CD8-positive, alpha-beta memory T cell (primary cell): Measurements from ENCODE around the gene EIF5A. TPM values are rescaled to one million over a fixed set of nuclear protein-coding genes. Genes with fewer than 3 reads are reported as not detected.

Source experiments
- CTCF ChIA-PET: fragments of 350-600 bp; sonication (Branson Sonifier 250); formaldehyde crosslinking; loops from one replicate; lab custom pipeline; 2021; ENCODE audit warnings: antibody characterized with exemption; lab: Charles Lee
- POLR2A ChIA-PET: fragments of 350-600 bp; sonication (Branson Sonifier 250); formaldehyde crosslinking; loops from one replicate; lab custom pipeline; 2021; ENCODE audit warnings: antibody characterized with exemption; lab: Charles Lee
- DNase-seq, 5 donors: peaks; one replicate each; pipeline versions ENCODE4 v3.0.0 to v3.0.0-alpha.2; 2020 to 2022; ENCODE audit warnings: mixed read lengths in 1 of 5
- H3K27ac ChIP-seq: one replicate; pipeline ENCODE4 v1.7.0; 2013; ENCODE audit warnings: low read depth, mild to moderate bottlenecking, low read length, moderate library complexity
- H3K27me3 ChIP-seq: 2 replicates; pipeline ENCODE4 v1.7.0; 2013; ENCODE audit warnings: low read length, mild to moderate bottlenecking; ENCODE audit not compliant: insufficient read depth, poor library complexity, severe bottlenecking
- H3K36me3 ChIP-seq: 2 replicates; pipeline ENCODE4 v1.7.0; 2013; ENCODE audit warnings: mild to moderate bottlenecking, low read length, moderate library complexity; ENCODE audit not compliant: insufficient read depth
- H3K4me1 ChIP-seq: 2 replicates; pipeline ENCODE4 v1.7.0; 2013; ENCODE audit warnings: mild to moderate bottlenecking, low read length, moderate library complexity; ENCODE audit not compliant: insufficient read depth
- H3K4me3 ChIP-seq: 2 replicates; pipeline ENCODE4 v1.7.0; 2013; ENCODE audit warnings: mild to moderate bottlenecking, low read length
- H3K9me3 ChIP-seq: 2 replicates; pipeline ENCODE4 v1.7.0; 2013; ENCODE audit warnings: mild to moderate bottlenecking, low read length
- H3K27ac Mint-ChIP-seq, 8 donors: one replicate each; pipeline ENCODE4 v1.8.0; 2020 to 2021; ENCODE audit warnings: mixed read lengths in 8 of 8, mild to moderate bottlenecking in 6 of 8, inconsistent platforms in 3 of 8, moderate library complexity in 3 of 8
- H3K27me3 Mint-ChIP-seq, 2 donors: one replicate each; pipeline ENCODE4 v1.8.0; 2020 to 2021; ENCODE audit warnings: mixed read lengths in 2 of 2, mild to moderate bottlenecking in 1 of 2, moderate library complexity in 1 of 2
- H3K36me3 Mint-ChIP-seq, 3 donors: one replicate each; pipeline ENCODE4 v1.8.0; 2020 to 2021; ENCODE audit warnings: mixed read lengths in 3 of 3, inconsistent platforms in 1 of 3, mild to moderate bottlenecking in 1 of 3
- H3K4me1 Mint-ChIP-seq, 3 donors: one replicate each; pipeline ENCODE4 v1.8.0; 2020 to 2021; ENCODE audit warnings: mixed read lengths in 3 of 3, inconsistent platforms in 1 of 3, mild to moderate bottlenecking in 1 of 3
- H3K4me3 Mint-ChIP-seq, 7 donors: one replicate each; pipeline ENCODE4 v1.8.0; 2020 to 2021; ENCODE audit warnings: mixed read lengths in 7 of 7, mild to moderate bottlenecking in 6 of 7, moderate library complexity in 4 of 7, inconsistent platforms in 2 of 7
- H3K9me3 Mint-ChIP-seq, 5 donors: one replicate each; pipeline ENCODE4 v1.8.0; 2020 to 2022; ENCODE audit warnings: mixed read lengths in 5 of 5, mild to moderate bottlenecking in 3 of 5, moderate library complexity in 2 of 5, inconsistent platforms in 1 of 5
- polyA plus RNA-seq: library from polyadenylated mRNA; unstranded; fragments of 300-500 nt; fragmentation: Illumina TruSeq; gene quantifications from one replicate; pipeline ENCODE4 v1.2.3, GENCODE V29; 2021
- total RNA-seq, 2 experiments: library from RNA; stranded (reverse); gene quantifications; one replicate each; pipeline ENCODE4 v1.2.3, GENCODE V29; 2021

Gene EIF5A
- total and polyA plus RNA-seq, 3 experiments from 2014 or later: 230 to 1,595 (median 1,533) TPM

DNA sequence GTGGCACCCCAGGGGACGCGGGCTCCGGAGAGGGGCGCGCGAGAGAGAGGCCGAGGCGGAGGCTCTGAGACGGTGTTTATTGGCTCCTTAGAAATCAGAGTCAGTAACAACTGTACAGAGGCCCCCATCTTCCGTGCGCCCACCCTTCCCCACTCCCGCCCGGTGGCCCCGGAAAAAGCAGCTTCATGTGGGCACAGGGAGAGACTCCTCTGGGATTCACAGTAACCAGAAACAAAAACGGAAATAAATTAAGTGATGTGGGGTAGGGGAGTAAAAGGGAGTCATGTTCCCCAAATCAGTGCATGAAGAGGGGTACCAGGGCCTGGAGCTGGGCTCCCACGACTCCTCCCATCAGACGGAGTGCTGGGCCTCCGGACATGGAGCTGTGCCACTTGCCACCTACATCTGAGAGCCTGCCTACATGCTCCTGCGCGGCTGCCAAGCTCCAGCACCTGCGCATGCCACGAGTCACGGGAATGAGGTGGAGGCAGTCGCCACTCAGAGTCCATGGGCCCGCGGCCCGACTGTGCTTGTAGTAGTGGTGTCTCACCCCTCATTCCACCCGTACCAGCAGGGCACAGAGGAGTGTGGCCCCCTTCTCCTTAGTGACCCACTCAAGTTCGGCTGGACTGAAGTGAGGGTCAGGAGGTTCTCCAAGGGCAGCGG lies 8.3 kb downstream of the EIF5A start:
- Mint-ChIP-seq H3K27ac (peak overlapping the region; percentile 92 to 97 (median 94)), H3K27me3 (peaks cover 0 to 8% of the 10 kb centered on the region in 2 donors), H3K9me3 (no peaks in the 10 kb centered on the region), H3K4me1 (peaks cover 36 to 50% (median 41%) of the 10 kb centered on the region in 3 donors), H3K36me3 (peaks cover 7 to 82% (median 9%) of the 10 kb centered on the region in 3 donors), H3K4me3 (peak overlapping the region; percentile 87 to 96 (median 92))
- Histone ChIP-seq H3K27me3 (no peaks in the 10 kb centered on the region), H3K4me1 (peaks cover 41% of the 10 kb centered on the region), H3K4me3 (peak overlapping the region; percentile 66), H3K27ac (peak overlapping the region; percentile 76), H3K36me3 (peaks cover 37% of the 10 kb centered on the region), H3K9me3 (no peaks in the 10 kb centered on the region)
- DNase-seq: no peak
- POLR2A ChIA-PET: interaction anchor here (0.7 to 3.8 kb wide), 4 partner anchors 11 to 164 kb away, joined by 3 to 17 read pairs (median 8); partner anchors contain the start of genes ACAP1 and ZBTB4
- CTCF ChIA-PET: interaction anchor here (1.4 kb wide), 2 partner anchors 9 to 19 kb away, joined by 5 read pairs; no protein-coding TSS in a partner anchor

DNA sequence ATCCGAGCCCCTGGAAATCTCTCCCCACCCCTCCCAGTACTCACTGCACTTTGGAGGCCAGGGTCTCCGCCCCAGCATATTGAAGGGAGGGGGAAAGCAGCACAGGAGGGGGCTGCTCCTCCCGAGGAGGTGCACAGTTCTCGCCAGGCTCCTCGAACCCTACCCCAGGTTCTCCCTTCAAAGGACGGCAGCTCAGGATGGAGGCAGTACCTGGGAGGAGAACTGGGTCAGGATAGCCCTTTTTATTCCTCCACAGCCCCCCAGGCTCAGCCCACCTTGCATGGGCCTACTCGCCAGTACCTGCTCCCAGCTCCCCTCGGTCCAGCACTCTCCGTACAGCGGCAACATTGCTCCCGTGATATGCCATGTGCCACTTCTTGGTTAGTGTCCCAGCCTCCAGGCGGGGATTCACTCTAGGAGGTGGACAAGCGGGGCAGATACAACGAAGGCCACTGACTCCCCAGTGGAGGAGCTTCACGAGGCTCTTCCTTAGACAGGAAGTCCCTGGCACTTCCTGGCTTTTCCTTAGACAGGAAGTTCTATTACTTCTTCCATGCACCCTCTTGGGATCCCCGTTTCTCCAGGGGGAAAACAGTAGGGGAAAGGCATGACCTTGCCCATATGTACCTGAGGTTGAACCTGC lies 9.9 kb downstream of the EIF5A start:
- no peak overlapping the region for H3K27ac ChIP-seq
- H3K9me3 ChIP-seq: no peaks in the 10 kb centered on the region
- peaks cover 25 to 38% (median 31%) of the 10 kb centered on the region in 3 donors for H3K4me1 Mint-ChIP-seq
- POLR2A ChIA-PET: interaction anchor here (0.7 to 3.8 kb wide), 2 partner anchors 19 kb away, joined by 4 to 17 read pairs; partner anchors contain the start of gene ACAP1
- no peaks in the 10 kb centered on the region for H3K9me3 Mint-ChIP-seq
- H3K27ac Mint-ChIP-seq: peak overlapping the region in 5 of 8 donors; percentile 21 to 83 (median 66)
- peaks cover 39% of the 10 kb centered on the region for H3K36me3 ChIP-seq
- H3K4me3 ChIP-seq: no peak overlapping the region
- H3K27me3 Mint-ChIP-seq: peaks cover 0 to 8% of the 10 kb centered on the region in 2 donors
- peak overlapping the region in 6 of 7 donors; percentile 36 to 86 (median 50) for H3K4me3 Mint-ChIP-seq
- CTCF ChIA-PET: interaction anchor here (1.0 to 1.4 kb wide), 3 partner anchors 12 to 38 kb away, joined by 3 to 4 read pairs (median 4); partner anchors contain the start of gene TMEM95
- DNase-seq: no peak
- H3K36me3 Mint-ChIP-seq: peaks cover 0 to 82% (median 13%) of the 10 kb centered on the region in 3 donors
- H3K27me3 ChIP-seq: no peaks in the 10 kb centered on the region
- peaks cover 31% of the 10 kb centered on the region for H3K4me1 ChIP-seq

DNA sequence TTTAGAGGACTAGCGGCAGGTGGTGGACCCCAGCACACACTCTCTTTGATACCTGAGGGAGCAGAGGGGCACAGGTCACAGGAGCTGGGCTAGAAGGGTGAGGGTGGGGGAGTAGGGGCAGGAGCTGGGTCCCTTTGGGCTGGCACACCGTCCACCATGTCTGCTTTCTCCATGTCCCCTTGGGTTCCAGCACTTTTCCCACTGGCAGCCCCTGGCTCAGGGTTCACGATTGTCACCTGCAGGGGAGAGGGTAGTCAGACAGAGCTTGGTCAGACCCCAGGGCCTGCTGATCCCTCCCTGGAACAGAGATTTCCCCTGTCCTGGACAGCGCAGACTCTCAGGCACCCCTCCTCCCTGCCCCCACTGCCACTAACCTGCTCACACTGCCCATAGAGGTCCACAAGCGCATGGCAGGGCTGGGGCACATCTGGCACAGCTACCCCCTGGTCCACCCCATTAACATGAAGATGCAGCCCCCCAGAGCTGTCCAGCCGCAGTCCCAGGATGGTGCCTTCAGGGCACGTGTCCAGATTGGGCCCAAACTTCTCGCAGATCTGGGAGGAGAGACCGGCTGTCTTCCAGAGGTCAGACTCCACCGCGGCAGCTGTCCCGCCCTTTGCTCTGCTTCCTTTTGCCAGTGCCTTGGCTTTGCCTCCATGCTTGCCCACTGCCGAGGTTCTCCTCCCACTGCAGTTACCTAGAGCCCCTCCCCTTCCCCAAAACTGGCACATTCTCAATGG lies 10.9 kb downstream of the EIF5A start:
- POLR2A ChIA-PET: no interaction called here
- CTCF ChIA-PET: interaction anchor here (1.0 to 1.4 kb wide), 3 partner anchors 13 to 37 kb away, joined by 3 to 4 read pairs (median 4); partner anchors contain the start of gene TMEM95
- H3K36me3 ChIP-seq: peaks cover 39% of the 10 kb centered on the region

DNA sequence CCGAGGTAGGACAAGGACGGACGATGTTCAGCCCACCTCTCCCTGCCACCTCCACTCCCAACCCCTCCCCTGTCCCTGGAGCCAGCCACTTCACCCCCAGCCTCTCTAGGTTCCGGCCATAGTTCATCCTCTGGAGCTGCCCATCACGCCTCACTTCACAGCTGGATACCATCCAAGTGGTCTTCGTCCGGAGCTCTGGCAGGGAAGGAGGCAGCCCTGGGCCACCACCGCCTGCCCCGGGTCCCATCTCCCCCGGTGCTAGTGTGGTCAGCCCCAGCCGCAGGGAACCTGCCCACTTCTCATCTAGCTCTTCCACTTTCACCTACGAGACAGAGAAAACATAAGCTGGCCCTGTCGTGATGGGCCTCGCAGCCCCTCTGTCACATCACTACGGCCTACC lies 14.0 kb downstream of the EIF5A start:
- Histone ChIP-seq H3K27me3 (no peaks in the 10 kb centered on the region), H3K36me3 (peaks cover 36% of the 10 kb centered on the region), H3K4me3 (no peak overlapping the region), H3K4me1 (peaks cover 13% of the 10 kb centered on the region), H3K9me3 (no peaks in the 10 kb centered on the region), H3K27ac (no peak overlapping the region)
- H3K9me3 Mint-ChIP-seq: no peaks in the 10 kb centered on the region
- peaks cover 0 to 83% (median 11%) of the 10 kb centered on the region in 3 donors for H3K36me3 Mint-ChIP-seq
- ChIA-PET CTCF (interaction anchor here (1.2 to 9.8 kb wide), 3 partner anchors 9 to 34 kb away, joined by 4 to 85 read pairs (median 5); partner anchors contain the start of gene ACAP1), POLR2A (no interaction called here)
- H3K27ac Mint-ChIP-seq: peak overlapping the region in 1 of 8 donors; percentile 27
- no peaks in the 10 kb centered on the region for H3K27me3 Mint-ChIP-seq
- DNase-seq: no peak
- peak overlapping the region in 1 of 7 donors; percentile 42 for H3K4me3 Mint-ChIP-seq
- peaks cover 4 to 9% (median 6%) of the 10 kb centered on the region in 3 donors for H3K4me1 Mint-ChIP-seq

More for the DNA sequence above, 10.9 kb downstream of the EIF5A start:
- Histone ChIP-seq H3K4me1 (peaks cover 21% of the 10 kb centered on the region), H3K9me3 (no peaks in the 10 kb centered on the region), H3K27ac (no peak overlapping the region), H3K4me3 (no peak overlapping the region), H3K27me3 (no peaks in the 10 kb centered on the region)
- Mint-ChIP-seq H3K27me3 (peaks cover 0 to 2% of the 10 kb centered on the region in 2 donors), H3K36me3 (peaks cover 0 to 82% (median 11%) of the 10 kb centered on the region in 3 donors), H3K4me1 (peaks cover 15 to 28% (median 21%) of the 10 kb centered on the region in 3 donors), H3K4me3 (peak overlapping the region in 3 of 7 donors; percentile 34 to 86 (median 80)), H3K9me3 (no peaks in the 10 kb centered on the region), H3K27ac (peak overlapping the region in 4 of 8 donors; percentile 42 to 91 (median 65))
- no peak for DNase-seq

DNA sequence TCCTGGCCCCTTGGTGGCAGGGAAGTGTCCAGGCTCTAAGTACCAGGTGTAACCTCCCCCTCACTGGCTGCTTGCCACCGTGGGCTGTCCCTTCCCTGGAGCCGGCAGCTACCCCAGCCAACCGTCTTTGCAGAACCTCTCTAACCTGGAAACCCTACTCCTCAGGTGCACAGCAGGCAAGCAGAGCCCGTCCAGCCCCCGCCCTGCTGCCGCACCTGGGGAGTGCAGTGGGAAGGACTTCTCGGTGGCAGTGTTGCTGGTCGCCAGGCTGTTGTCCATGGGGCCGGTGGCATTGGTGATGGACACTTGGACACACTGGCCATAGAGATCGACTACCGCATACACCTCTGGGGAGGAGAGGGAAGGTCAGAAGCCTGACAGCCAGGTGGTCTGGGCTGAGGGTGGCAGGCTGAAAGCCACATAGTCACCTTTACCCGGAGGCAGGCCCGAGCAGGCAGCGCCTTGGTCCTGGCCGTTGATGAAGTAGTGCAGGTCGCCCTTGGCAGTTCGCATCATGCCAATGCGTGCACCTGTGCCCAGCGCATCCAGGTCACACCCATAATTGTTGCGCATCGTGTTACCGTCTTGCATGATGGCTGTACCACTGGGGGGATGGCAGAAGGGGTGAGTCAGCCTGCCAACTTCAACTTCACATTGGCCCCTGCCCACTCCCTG lies 15.2 kb downstream of the EIF5A start:
- CTCF ChIA-PET: interaction anchor here (1.0 to 9.8 kb wide), 4 partner anchors 8 to 42 kb away, joined by 3 to 85 read pairs (median 6); partner anchors contain the start of gene ACAP1
- H3K9me3 Mint-ChIP-seq: no peaks in the 10 kb centered on the region
- no peak overlapping the region for H3K4me3 Mint-ChIP-seq
- POLR2A ChIA-PET: interaction anchor here (0.5 kb wide), 1 partner anchor 296 kb away, joined by 3 read pairs; no protein-coding TSS in a partner anchor
- no peak overlapping the region for H3K27ac Mint-ChIP-seq
- no peaks in the 10 kb centered on the region for H3K9me3 ChIP-seq
- H3K4me1 ChIP-seq: peaks cover 13% of the 10 kb centered on the region
- H3K27me3 ChIP-seq: no peaks in the 10 kb centered on the region
- peaks cover 0 to 83% (median 8%) of the 10 kb centered on the region in 3 donors for H3K36me3 Mint-ChIP-seq
- no peaks in the 10 kb centered on the region for H3K27me3 Mint-ChIP-seq
- no peak for DNase-seq
- peaks cover 4 to 15% (median 6%) of the 10 kb centered on the region in 3 donors for H3K4me1 Mint-ChIP-seq
- H3K27ac ChIP-seq: no peak overlapping the region
- no peak overlapping the region for H3K4me3 ChIP-seq
- H3K36me3 ChIP-seq: peaks cover 36% of the 10 kb centered on the region

DNA sequence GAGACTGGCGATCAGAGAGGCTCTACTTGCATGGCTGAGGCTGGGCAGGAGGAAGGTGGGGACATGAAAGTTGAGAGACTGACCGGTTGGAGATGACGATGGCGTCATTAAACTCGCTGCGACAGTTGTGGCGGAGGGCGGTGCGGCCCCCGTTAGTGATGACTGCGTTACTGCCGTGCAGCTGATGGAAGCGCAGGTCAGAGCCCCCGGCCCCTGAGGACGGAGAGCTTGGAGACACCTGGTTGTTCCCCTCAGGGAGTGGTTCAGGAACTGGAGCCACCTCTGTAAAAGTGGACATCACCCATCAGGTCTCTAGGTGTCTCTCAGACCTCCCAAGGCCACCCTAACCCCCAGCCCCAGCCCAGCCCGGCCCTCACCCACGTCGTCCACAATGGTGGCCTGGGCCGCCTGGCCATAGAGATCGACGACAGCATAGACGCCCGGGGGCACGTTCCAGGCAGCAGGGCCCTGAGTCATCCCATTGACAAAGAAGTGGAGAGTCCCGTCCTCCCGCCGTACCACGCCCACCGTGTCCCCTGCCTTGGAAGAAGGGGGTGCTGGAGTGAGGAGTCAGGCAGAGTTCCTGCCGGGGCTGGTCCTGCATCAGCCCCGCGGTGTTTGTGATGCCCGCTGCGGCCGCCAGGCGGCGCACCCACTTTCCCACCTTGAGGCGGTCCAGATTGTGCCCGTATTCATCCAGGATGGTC lies 16.5 kb downstream of the EIF5A start:
- Histone ChIP-seq H3K36me3 (peaks cover 36% of the 10 kb centered on the region), H3K9me3 (no peaks in the 10 kb centered on the region), H3K4me3 (no peak overlapping the region), H3K4me1 (peaks cover 23% of the 10 kb centered on the region), H3K27me3 (no peaks in the 10 kb centered on the region), H3K27ac (no peak overlapping the region)
- POLR2A ChIA-PET: interaction anchor here (1.0 to 1.6 kb wide), 4 partner anchors 11 to 14 kb away, joined by 3 to 7 read pairs (median 4); partner anchors contain the start of gene ACAP1
- CTCF ChIA-PET: interaction anchor here (0.5 to 9.8 kb wide), 9 partner anchors 9 to 48 kb away, joined by 3 to 85 read pairs (median 5); partner anchors contain the start of genes ACAP1 and GPS2
- Mint-ChIP-seq H3K27ac (peak overlapping the region in 4 of 8 donors; percentile 11 to 80 (median 39)), H3K36me3 (peaks cover 0 to 74% (median 5%) of the 10 kb centered on the region in 3 donors), H3K4me1 (peaks cover 16 to 27% (median 16%) of the 10 kb centered on the region in 3 donors), H3K9me3 (no peaks in the 10 kb centered on the region), H3K27me3 (no peaks in the 10 kb centered on the region), H3K4me3 (peak overlapping the region in 2 of 7 donors; percentile 13 to 58)
- DNase-seq: peak; percentile 54 to 76 (median 57)
